K562 (cell line): ENCODE results near the gene LLGL1. TPM values are rescaled to one million over a fixed set of nuclear protein-coding genes. Genes with fewer than 3 reads are reported as not detected.

Experiments used
- CHD2 ChIP-seq: IDR thresholded peaks from 2 replicates; pipeline ENCODE4 v1.6.1; 2011; ENCODE audit warnings: low read depth, low read length
- EP400 ChIP-seq: fragments of 450-650 bp; IDR thresholded peaks from 2 replicates; pipeline ENCODE4 v1.6.1; 2017; ENCODE audit warnings: antibody characterized with exemption, mild to moderate bottlenecking, moderate library complexity
- ESRRB ChIP-seq: fragments of 250-450 bp; sonication (Bioruptor Pico); IDR thresholded peaks from 2 replicates; pipeline ENCODE4 v1.5.0; 2020; ENCODE audit warnings: mild to moderate bottlenecking, moderate library complexity, borderline replicate concordance
- EWSR1 ChIP-seq: fragments of 450-650 bp; IDR thresholded peaks from 2 replicates; pipeline ENCODE4 v1.6.1; 2018; ENCODE audit warnings: borderline replicate concordance, mild to moderate bottlenecking, low read depth, moderate library complexity; ENCODE audit not compliant: partially characterized antibody
- IRF1 ChIP-seq: sonication (generic); formaldehyde crosslinking; IDR thresholded peaks from 2 replicates; pipeline ENCODE4 v1.8.0; 2022; ENCODE audit warnings: missing genetic modification reagents, mild to moderate bottlenecking, borderline replicate concordance
- KDM4B ChIP-seq, 2 experiments: fragments of 450-650 bp in 1 of 2; sonication (generic) in 1 of 2; IDR thresholded peaks; 2 replicates each; pipeline ENCODE4 v1.6.1; 2016 to 2017; ENCODE audit warnings: borderline replicate concordance in 2 of 2, antibody characterized with exemption in 1 of 2, low read depth in 1 of 2, mild to moderate bottlenecking in 1 of 2
- MBD1 ChIP-seq: fragments of 250-450 bp; sonication (Bioruptor Pico); IDR thresholded peaks from 2 replicates; pipeline ENCODE4 v1.8.0; 2022; ENCODE audit warnings: inconsistent platforms
- MBD2 ChIP-seq: sonication (generic); IDR thresholded peaks from 2 replicates; pipeline ENCODE4 v1.6.1; 2016; ENCODE audit warnings: low read depth, borderline replicate concordance
- MTF1 ChIP-seq: fragments of 250-450 bp; sonication (Bioruptor Pico); IDR thresholded peaks from 2 replicates; pipeline ENCODE4 v1.9.0; 2021; ENCODE audit warnings: moderate library complexity, mild to moderate bottlenecking, inconsistent platforms, borderline replicate concordance
- NCOA2 ChIP-seq, 2 experiments: fragments of 450-650 bp; IDR thresholded peaks; 2 replicates each; pipeline ENCODE4 v1.6.1; 2018; ENCODE audit warnings: mild to moderate bottlenecking in 2 of 2, moderate library complexity in 1 of 2; ENCODE audit not compliant: partially characterized antibody in 2 of 2
- PHF20 ChIP-seq: fragments of 450-650 bp; IDR thresholded peaks from 2 replicates; pipeline ENCODE4 v1.6.1; 2018; ENCODE audit not compliant: partially characterized antibody
- PHF21A ChIP-seq: fragments of 450-650 bp; IDR thresholded peaks from 2 replicates; pipeline ENCODE4 v1.6.1; 2017; ENCODE audit warnings: low read depth, borderline replicate concordance
- PKNOX1 ChIP-seq: fragments of 450-650 bp; IDR thresholded peaks from 2 replicates; pipeline ENCODE4 v1.6.1; 2016
- RAD21 ChIP-seq, 2 experiments: fragments of 250-450 bp in 1 of 2; fragments of 450-650 bp in 1 of 2; sonication (Bioruptor Pico) in 1 of 2; formaldehyde crosslinking in 1 of 2; IDR thresholded peaks in 1 of 2; conservative IDR thresholded peaks in 1 of 2; 2 replicates each; pipeline versions ENCODE4 v1.4.0 to v1.8.0; 2020 to 2022; ENCODE audit warnings: mild to moderate bottlenecking in 2 of 2, moderate library complexity in 1 of 2
- SAFB ChIP-seq: fragments of 200-400 bp; formaldehyde crosslinking; IDR thresholded peaks from 2 replicates; pipeline ENCODE4 v1.6.1; 2017; ENCODE audit warnings: low read depth, low read length, borderline replicate concordance
- TAF1 ChIP-seq: IDR thresholded peaks from 2 replicates; pipeline ENCODE4 v1.6.1; 2011; ENCODE audit warnings: mild to moderate bottlenecking, low read length, moderate library complexity; ENCODE audit not compliant: insufficient read depth, control insufficient read depth, severe bottlenecking; ENCODE audit errors: extremely low read depth
- ZFX ChIP-seq: sonication (generic); formaldehyde crosslinking; IDR thresholded peaks from 2 replicates; pipeline ENCODE4 v1.8.0; 2022; ENCODE audit warnings: mild to moderate bottlenecking, missing genetic modification reagents, moderate library complexity
- ZNF175 ChIP-seq: fragments of 200-800 bp; sonication (Bioruptor generic); IDR thresholded peaks from 2 replicates; pipeline ENCODE4 v1.6.1; 2016; ENCODE audit warnings: low read depth, mild to moderate bottlenecking, missing genetic modification characterization, missing compliant biosample characterization
- ZNF239 ChIP-seq: fragments of 250-450 bp; sonication (Bioruptor Pico); IDR thresholded peaks from 2 replicates; pipeline ENCODE4 v1.4.0; 2020; ENCODE audit warnings: mild to moderate bottlenecking
- ZNF253 ChIP-seq: fragments of 250-450 bp; sonication (Bioruptor Pico); conservative IDR thresholded peaks from 2 replicates; pipeline ENCODE4 v1.6.1; 2021; ENCODE audit warnings: mild to moderate bottlenecking
- ZNF668 ChIP-seq: fragments of 250-450 bp; sonication (Bioruptor Pico); IDR thresholded peaks from 2 replicates; pipeline ENCODE4 v1.8.0; 2022; ENCODE audit warnings: mild to moderate bottlenecking, inconsistent platforms
- ZNF764 ChIP-seq: fragments of 250-450 bp; sonication (Bioruptor Pico); IDR thresholded peaks from 2 replicates; pipeline ENCODE4 v1.4.0; 2020; ENCODE audit warnings: low read depth, mild to moderate bottlenecking, moderate library complexity
- polyA plus RNA-seq, 8 experiments: library from polyadenylated mRNA; depleted of rRNA in 4 of 8; stranded (reverse) in 5 of 8; unstranded in 3 of 8; fragments of >200 nt; fragmentation: Nextera tagmentation in 2 of 8; fragmentation: Illumina TruSeq in 1 of 8; extraction: Ambion mirVana in 2 of 8; extraction: Trizol in 1 of 8; gene quantifications; 2 replicates each; pipeline versions ENCODE4 v1.2.1 to v1.2.3, GENCODE V29; 2011 to 2014; ENCODE audit warnings: inconsistent platforms in 1 of 8, missing spikeins in 1 of 8
- total RNA-seq, 7 experiments: library from RNA; depleted of rRNA in 6 of 7; stranded (reverse); fragments of >200 nt in 6 of 7; fragmentation: Illumina TruSeq in 2 of 7; extraction: Trizol in 2 of 7; gene quantifications; 2 replicates each; pipeline versions ENCODE4 v1.2.1 to v1.2.3, GENCODE V29; 2011 to 2021; ENCODE audit warnings: low replicate concordance in 1 of 7
- TF ChIP-seq, protein P1 (sequence below): fragments of 450-650 bp; IDR thresholded peaks from 2 replicates; pipeline ENCODE4 v1.6.1; 2016; ENCODE audit warnings: missing biosample characterization, missing genetic modification characterization

The LLGL1 gene
- total and polyA plus RNA-seq, 9 of the 15 experiments (the other 6 are each of a cell fraction or from before 2014, with no cell fraction given) = 0.11 to 12.9 (median 5.3) TPM; not detected in 1

DNA sequence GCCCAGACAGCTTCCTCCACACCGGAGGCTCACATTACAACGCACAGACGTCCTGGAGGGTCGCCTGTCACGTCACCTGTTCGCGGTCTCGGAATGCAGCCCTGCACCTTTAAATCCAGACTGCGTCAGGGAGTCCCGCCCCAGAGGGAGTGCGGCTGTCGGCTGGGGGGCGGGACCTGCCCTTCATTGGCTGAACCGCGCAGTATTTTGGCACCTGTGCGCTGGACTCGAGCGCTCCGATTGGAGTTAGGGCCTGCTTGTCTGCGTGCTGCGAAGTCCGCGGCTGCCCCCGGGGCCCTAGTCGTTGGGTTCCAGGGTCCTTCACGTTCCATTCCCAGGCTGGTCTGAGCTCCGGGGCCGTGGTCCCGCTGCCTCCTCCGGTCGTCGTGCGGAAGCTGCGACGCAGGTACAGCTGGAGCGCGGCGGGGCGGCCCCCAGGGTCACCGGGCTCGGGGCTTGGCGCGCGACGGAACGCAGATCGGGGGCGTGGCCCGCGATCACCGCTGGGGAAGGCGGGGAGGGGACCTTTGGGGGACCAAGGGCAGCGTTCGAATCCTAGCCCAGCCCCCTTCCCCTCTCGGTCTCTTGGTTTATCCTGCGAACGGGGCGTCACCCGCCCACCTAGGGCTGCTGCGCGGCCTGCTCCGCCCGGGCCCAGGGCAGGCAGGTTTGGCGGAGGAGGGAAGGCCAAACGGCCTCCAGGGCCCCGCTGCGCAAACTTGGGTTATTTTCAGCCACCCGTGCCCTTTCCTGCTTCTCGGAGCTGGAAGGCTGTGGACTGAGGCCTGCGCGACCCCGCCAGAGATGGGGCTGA, 35.1 kb downstream of the LLGL1 start, which contains the start of gene MIEF2 (continued):
- no peak for TF ChIP-seq ZNF764 (CRISPR knock-in tag)
- TF ChIP-seq MBD2 = peak; percentile 58
- TF ChIP-seq PHF21A = no peak
- TF ChIP-seq SAFB = no peak
- no peak for TF ChIP-seq ZNF668 (CRISPR knock-in tag)
- no peak for TF ChIP-seq RAD21 (CRISPR knock-in tag; conservative IDR thresholded peaks at IDR 0.05 in 1 of 2, IDR thresholded peaks at IDR 0.05 in 1 of 2)
- no peak for TF ChIP-seq NCOA2 (IDR thresholded peaks at IDR 0.05; ENCODE audit: partially characterized antibody in 2 of 2)
- peak; percentile 66 for TF ChIP-seq CHD2
- TF ChIP-seq, protein P1, sequence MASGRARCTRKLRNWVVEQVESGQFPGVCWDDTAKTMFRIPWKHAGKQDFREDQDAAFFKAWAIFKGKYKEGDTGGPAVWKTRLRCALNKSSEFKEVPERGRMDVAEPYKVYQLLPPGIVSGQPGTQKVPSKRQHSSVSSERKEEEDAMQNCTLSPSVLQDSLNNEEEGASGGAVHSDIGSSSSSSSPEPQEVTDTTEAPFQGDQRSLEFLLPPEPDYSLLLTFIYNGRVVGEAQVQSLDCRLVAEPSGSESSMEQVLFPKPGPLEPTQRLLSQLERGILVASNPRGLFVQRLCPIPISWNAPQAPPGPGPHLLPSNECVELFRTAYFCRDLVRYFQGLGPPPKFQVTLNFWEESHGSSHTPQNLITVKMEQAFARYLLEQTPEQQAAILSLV (tag) = no peak
- TF ChIP-seq MTF1 = no peak
- no peak for TF ChIP-seq ZNF239 (CRISPR knock-in tag)
- TF ChIP-seq ZNF253 = no peak
- peak; percentile 89 for TF ChIP-seq ZFX (CRISPR knock-in tag)
- no peak for TF ChIP-seq MBD1 (CRISPR knock-in tag)
- TF ChIP-seq IRF1 (CRISPR knock-in tag) = no peak
- TF ChIP-seq PKNOX1 = peak; percentile 99
- TF ChIP-seq TAF1 = peak; percentile 11
- no peak for TF ChIP-seq PHF20
- TF ChIP-seq ZNF175 (CRISPR knock-in tag) = no peak
- TF ChIP-seq ESRRB = no peak
- no peak for TF ChIP-seq EWSR1
- TF ChIP-seq KDM4B (IDR thresholded peaks at IDR 0.05; ENCODE audit: borderline replicate concordance in 2 of 2, low read depth in 1 of 2) = no peak
- TF ChIP-seq EP400 = peak; percentile 25; the same call in 1 of the 2 replicates
